B cell (primary cell): ENCODE results near the gene VPS11. TPM values are rescaled to one million over a fixed set of nuclear protein-coding genes. Genes with fewer than 3 reads are reported as not detected.
A peak's percentile ranks its signal among the peaks of the same experiment; 100 is the strongest.

ENCODE experiments used
- ATAC-seq: fragments of 200-7000 bp; cut with Tn5 transposase; one replicate; pipeline ENCODE4 v1.10.0; 2021; ENCODE audit warnings: low read depth, mild to moderate bottlenecking, moderate number of reproducible peaks, moderate library complexity
- CTCF ChIA-PET: fragments of 350-600 bp; sonication (Branson Sonifier 250); formaldehyde crosslinking; loops from one replicate; lab custom pipeline; 2021; ENCODE audit warnings: antibody characterized with exemption, inconsistent platforms; lab: Charles Lee
- POLR2A ChIA-PET: fragments of 350-600 bp; sonication (Branson Sonifier 250); formaldehyde crosslinking; loops from one replicate; lab custom pipeline; 2021; ENCODE audit warnings: antibody characterized with exemption; lab: Charles Lee
- DNase-seq: peaks from one replicate; pipeline ENCODE4 v3.0.0; 2013
- H2AFZ ChIP-seq: 2 replicates; pipeline ENCODE4 v1.6.1; 2012; ENCODE audit warnings: mild to moderate bottlenecking, low read depth, low read length; ENCODE audit not compliant: insufficient read depth, poor library complexity, severe bottlenecking
- H3K27ac ChIP-seq, 2 donors: 1 replicate in 1 of 2; 2 replicates in 1 of 2; pipeline ENCODE4 v1.5.1; 2012 to 2013; ENCODE audit warnings: low read length in 2 of 2, mild to moderate bottlenecking in 2 of 2, moderate library complexity in 1 of 2
- H3K27me3 ChIP-seq, 4 experiments: fragments of 200-600 bp in 1 of 4; sonication (generic) in 1 of 4; replicated peaks in 1 of 4; 1 replicate in 2 of 4; 2 replicates in 2 of 4; pipeline versions ENCODE4 v1.6.1 to v1.7.0; 2013 to 2016; ENCODE audit warnings: low read length in 3 of 4, mild to moderate bottlenecking in 2 of 4, mixed read lengths in 1 of 4, moderate library complexity in 1 of 4; ENCODE audit not compliant: insufficient read depth in 4 of 4, control insufficient read depth in 3 of 4; ENCODE audit errors: control extremely low read depth in 1 of 4
- H3K36me3 ChIP-seq, 2 experiments: replicated peaks in 1 of 2; 1 replicate in 1 of 2; 2 replicates in 1 of 2; pipeline versions ENCODE4 v1.6.1 to v1.7.1; 2013; ENCODE audit warnings: low read length in 1 of 2; ENCODE audit not compliant: insufficient read depth in 2 of 2, control insufficient read depth in 1 of 2; ENCODE audit errors: control extremely low read depth in 1 of 2, extremely low read depth in 1 of 2
- H3K4me1 ChIP-seq, 2 donors: fragments of 200-600 bp in 1 of 2; sonication (generic) in 1 of 2; 1 replicate in 1 of 2; 2 replicates in 1 of 2; pipeline versions ENCODE4 v1.5.1 to v1.6.1; 2013 to 2017; ENCODE audit warnings: low read length in 2 of 2; ENCODE audit not compliant: control insufficient read depth in 2 of 2, insufficient read depth in 2 of 2
- H3K4me2 ChIP-seq: replicated peaks from 2 replicates; pipeline ENCODE3; 2012; ENCODE audit warnings: mild to moderate bottlenecking, low read depth, low read length; ENCODE audit not compliant: poor library complexity, severe bottlenecking
- H3K4me3 ChIP-seq, 5 experiments: fragments of 200-600 bp in 1 of 5; sonication (generic) in 1 of 5; 1 replicate in 3 of 5; 2 replicates in 2 of 5; pipeline versions ENCODE4 v1.5.1 to v1.7.0; 2011 to 2016; ENCODE audit warnings: low read length in 4 of 5, mild to moderate bottlenecking in 4 of 5, low read depth in 2 of 5, control low read depth in 1 of 5, moderate library complexity in 1 of 5; ENCODE audit not compliant: insufficient read depth in 1 of 5; ENCODE audit errors: control extremely low read depth in 1 of 5, extremely low read depth in 1 of 5
- H3K79me2 ChIP-seq: fragments of 200-600 bp; sonication (generic); one replicate; pipeline ENCODE4 v1.6.0; 2016; ENCODE audit warnings: low read length; ENCODE audit not compliant: control insufficient read depth, insufficient read depth
- H3K9ac ChIP-seq: fragments of 200-600 bp; sonication (generic); 2 replicates; pipeline ENCODE4 v1.6.1; 2017; ENCODE audit warnings: mild to moderate bottlenecking, low read length, moderate library complexity
- H3K9me3 ChIP-seq, 3 donors: one replicate each; pipeline versions ENCODE4 v1.6.1 to v1.7.1; 2013; ENCODE audit warnings: low read length in 2 of 3; ENCODE audit not compliant: control insufficient read depth in 2 of 3, insufficient read depth in 1 of 3; ENCODE audit errors: control extremely low read depth in 1 of 3
- H4K20me1 ChIP-seq: 2 replicates; pipeline ENCODE4 v1.6.0; 2012; ENCODE audit warnings: mild to moderate bottlenecking, low read length; ENCODE audit not compliant: insufficient read depth, control insufficient read depth, poor library complexity, severe bottlenecking
- H3K27ac Mint-ChIP-seq: one replicate; pipeline ENCODE4 v1.8.0; 2021; ENCODE audit warnings: mixed read lengths
- H3K27me3 Mint-ChIP-seq: one replicate; pipeline ENCODE4 v1.8.0; 2021; ENCODE audit warnings: mixed read lengths
- H3K4me1 Mint-ChIP-seq: one replicate; pipeline ENCODE4 v1.8.0; 2021; ENCODE audit warnings: mixed read lengths
- H3K4me3 Mint-ChIP-seq: one replicate; pipeline ENCODE4 v1.8.0; 2021; ENCODE audit warnings: mixed read lengths
- H3K9me3 Mint-ChIP-seq: one replicate; pipeline ENCODE4 v1.8.0; 2022; ENCODE audit warnings: mixed read lengths; ENCODE audit not compliant: insufficient read depth
- EZH2 ChIP-seq: IDR thresholded peaks from 2 replicates; pipeline ENCODE4 v1.6.1; 2012; ENCODE audit warnings: borderline replicate concordance, low read depth, mild to moderate bottlenecking, moderate library complexity, low read length; ENCODE audit not compliant: insufficient read depth, poor library complexity, severe bottlenecking
- WGBS: methylation state at CpG from one replicate; pipeline ENCODE4 v1.1.5; 2013; ENCODE audit warnings: missing lambda C conversion rate; ENCODE audit not compliant: insufficient coverage; 5-methylcytosine and 5-hydroxymethylcytosine counted together
- intact Hi-C: fragments of 100-400 bp; cut with micrococcal nuclease; formaldehyde crosslinking; loops from one replicate; pipeline ENCODE4 v1.10.0; 2022
- polyA plus RNA-seq: library from polyadenylated mRNA; depleted of rRNA; stranded (reverse); fragments of >200 nt; gene quantifications from 2 replicates; pipeline ENCODE4 v1.2.3, GENCODE V29; 2012
- total RNA-seq, 2 donors: library from RNA; stranded (reverse); fragments of 120-200 nt in 1 of 2; gene quantifications; 1 replicate in 1 of 2; 2 replicates in 1 of 2; pipeline versions ENCODE4 v1.2.3 to v1.2.4, GENCODE V29; 2013 to 2022
- TF ChIP-seq, protein P1 (sequence below): fragments of 200-600 bp; IDR thresholded peaks from one replicate; pipeline ENCODE4 v1.8.0; 2022; ENCODE audit warnings: antibody characterized with exemption, mild to moderate bottlenecking

VPS11 gene
- total and polyA plus RNA-seq, 2 donors (not counting 1 experiment from before 2014, with no cell fraction given): 35.7 to 64.7 TPM

DNA sequence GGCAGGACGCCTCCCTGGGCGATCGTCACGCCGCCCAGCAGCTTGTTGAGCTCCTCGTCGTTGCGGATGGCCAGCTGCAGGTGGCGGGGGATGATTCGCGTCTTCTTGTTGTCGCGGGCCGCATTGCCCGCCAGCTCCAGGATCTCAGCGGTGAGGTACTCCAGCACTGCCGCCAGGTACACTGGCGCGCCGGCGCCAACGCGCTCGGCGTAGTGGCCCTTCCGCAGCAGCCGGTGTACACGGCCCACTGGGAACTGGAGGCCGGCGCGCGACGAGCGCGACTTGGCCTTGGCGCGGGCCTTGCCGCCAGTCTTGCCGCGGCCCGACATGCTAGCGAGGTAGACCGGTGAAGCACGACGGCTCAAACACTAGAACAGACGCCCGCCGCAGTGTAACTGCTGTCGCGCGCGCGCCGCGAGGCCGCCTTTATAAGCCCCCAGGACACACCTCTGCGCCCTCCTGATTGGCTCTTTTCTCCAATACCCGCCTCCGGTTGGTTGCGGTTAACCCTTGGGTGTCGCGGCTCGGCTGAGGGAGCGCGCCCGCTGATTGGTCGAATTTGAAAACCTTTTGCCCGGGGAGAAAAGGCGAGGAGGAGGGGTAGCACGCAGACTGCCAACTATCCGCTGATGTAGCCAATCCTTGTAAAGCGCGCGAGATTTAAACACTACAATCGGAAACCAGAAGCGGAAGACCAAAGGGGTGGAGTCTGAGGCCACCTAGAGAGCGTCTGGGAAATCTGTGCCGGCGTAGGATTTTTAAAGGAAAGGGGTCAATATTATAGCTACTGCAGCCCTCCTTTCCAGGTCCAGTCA is 27.7 kb downstream of the VPS11 start:
- H4K20me1 ChIP-seq: peaks cover 11% of the 10 kb centered on the region
- DNase-seq: peak; percentile 100
- peak overlapping the region; percentile 83 for H3K9ac ChIP-seq
- H3K36me3 ChIP-seq: peaks cover 8 to 21% of the 10 kb centered on the region in 2 experiments
- H3K27ac Mint-ChIP-seq: peak overlapping the region; percentile 84
- no peaks in the 10 kb centered on the region for H3K9me3 ChIP-seq
- peak overlapping the region; percentile 69 to 76 for H3K27ac ChIP-seq
- intact Hi-C loops: loop anchor here (1.0 kb wide), 8 partner anchors 10 to 102 kb away; partner anchors contain the start of genes C2CD2L, HINFP, HYOU1 and RPS25
- no peaks in the 10 kb centered on the region for H3K9me3 Mint-ChIP-seq
- H3K4me3 ChIP-seq: peak overlapping the region; percentile 42 to 91 (median 85)
- H3K4me2 ChIP-seq: peak overlapping the region; percentile 91
- peaks cover 26 to 43% of the 10 kb centered on the region in 2 donors for H3K4me1 ChIP-seq
- H3K4me1 Mint-ChIP-seq: peaks cover 47% of the 10 kb centered on the region
- peak overlapping the region; percentile 96 for H3K4me3 Mint-ChIP-seq
- H3K79me2 ChIP-seq: peaks cover 31% of the 10 kb centered on the region
- ChIA-PET CTCF (interaction anchor here (0.6 to 2.4 kb wide), 13 partner anchors 10 to 228 kb away, joined by 3 to 13 read pairs (median 4); partner anchors contain the start of genes C2CD2L, CBL, HINFP and HMBS), POLR2A (interaction anchor here (0.7 to 2.3 kb wide), 10 partner anchors 9 to 303 kb away, joined by 3 to 17 read pairs (median 6); partner anchors contain the start of genes C2CD2L, CENATAC, HINFP and HMBS)
- TF ChIP-seq, protein P1, sequence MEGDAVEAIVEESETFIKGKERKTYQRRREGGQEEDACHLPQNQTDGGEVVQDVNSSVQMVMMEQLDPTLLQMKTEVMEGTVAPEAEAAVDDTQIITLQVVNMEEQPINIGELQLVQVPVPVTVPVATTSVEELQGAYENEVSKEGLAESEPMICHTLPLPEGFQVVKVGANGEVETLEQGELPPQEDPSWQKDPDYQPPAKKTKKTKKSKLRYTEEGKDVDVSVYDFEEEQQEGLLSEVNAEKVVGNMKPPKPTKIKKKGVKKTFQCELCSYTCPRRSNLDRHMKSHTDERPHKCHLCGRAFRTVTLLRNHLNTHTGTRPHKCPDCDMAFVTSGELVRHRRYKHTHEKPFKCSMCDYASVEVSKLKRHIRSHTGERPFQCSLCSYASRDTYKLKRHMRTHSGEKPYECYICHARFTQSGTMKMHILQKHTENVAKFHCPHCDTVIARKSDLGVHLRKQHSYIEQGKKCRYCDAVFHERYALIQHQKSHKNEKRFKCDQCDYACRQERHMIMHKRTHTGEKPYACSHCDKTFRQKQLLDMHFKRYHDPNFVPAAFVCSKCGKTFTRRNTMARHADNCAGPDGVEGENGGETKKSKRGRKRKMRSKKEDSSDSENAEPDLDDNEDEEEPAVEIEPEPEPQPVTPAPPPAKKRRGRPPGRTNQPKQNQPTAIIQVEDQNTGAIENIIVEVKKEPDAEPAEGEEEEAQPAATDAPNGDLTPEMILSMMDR: peak; percentile 9
- no peak for TF ChIP-seq EZH2
- ATAC-seq: peak; percentile 85
- H2AFZ ChIP-seq: peak overlapping the region; percentile 72
- WGBS: under 1% methylated on average over 76 of the region's 79 CpGs
- H3K27me3 ChIP-seq: no peaks in the 10 kb centered on the region
- H3K27me3 Mint-ChIP-seq: no peaks in the 10 kb centered on the region

DNA sequence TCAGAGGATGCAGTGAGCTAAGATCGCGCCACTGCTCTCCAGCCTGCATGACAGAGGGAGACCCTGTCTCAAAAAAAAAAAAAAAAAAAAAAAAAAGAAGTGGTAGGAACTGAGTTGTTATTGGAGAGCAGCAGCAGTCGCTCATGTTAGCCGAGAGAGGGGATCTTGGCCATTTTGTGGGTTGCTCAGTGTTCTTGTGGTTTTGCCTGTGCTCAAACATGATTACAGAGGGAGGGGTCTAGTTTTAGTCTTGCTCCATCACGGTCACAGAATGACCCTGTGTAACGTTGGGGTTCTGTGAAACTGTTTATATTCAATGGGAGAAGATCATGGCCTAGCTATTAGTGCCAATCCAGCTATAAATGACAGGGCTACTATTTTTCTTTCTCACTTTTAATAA is 32.1 kb downstream of the VPS11 start:
- H3K79me2 ChIP-seq: peaks cover 18% of the 10 kb centered on the region
- no peak overlapping the region for H3K4me2 ChIP-seq
- Mint-ChIP-seq H3K4me3 (peak overlapping the region; percentile 4), H3K27me3 (no peaks in the 10 kb centered on the region), H3K9me3 (no peaks in the 10 kb centered on the region), H3K27ac (no peak overlapping the region), H3K4me1 (peaks cover 60% of the 10 kb centered on the region)
- H3K4me3 ChIP-seq: no peak overlapping the region
- no peak overlapping the region for H3K9ac ChIP-seq
- no peak for DNase-seq
- peaks cover 11% of the 10 kb centered on the region for H4K20me1 ChIP-seq
- peaks cover 8 to 21% of the 10 kb centered on the region in 2 experiments for H3K36me3 ChIP-seq
- H3K9me3 ChIP-seq: no peaks in the 10 kb centered on the region
- intact Hi-C loops: no loop called here
- POLR2A ChIA-PET: interaction anchor here (0.5 to 0.7 kb wide), 2 partner anchors 58 to 86 kb away, joined by 3 to 5 read pairs; no protein-coding TSS in a partner anchor
- ATAC-seq: no peak
- WGBS: 79% methylated on average over 5 of the region's 6 CpGs
- CTCF ChIA-PET: interaction anchor here (0.7 to 1.5 kb wide), 2 partner anchors 21 to 84 kb away, joined by 3 to 6 read pairs; partner anchors contain the start of gene HINFP
- no peaks in the 10 kb centered on the region for H3K27me3 ChIP-seq
- H3K4me1 ChIP-seq: peaks cover 28 to 43% of the 10 kb centered on the region in 2 donors
- TF ChIP-seq, protein P1: no peak
- no peak for TF ChIP-seq EZH2
- H3K27ac ChIP-seq: no peak overlapping the region
- no peak overlapping the region for H2AFZ ChIP-seq
